ENCODE data around the gene TACC2. TPM values are rescaled to one million over a fixed set of nuclear protein-coding genes. Genes with fewer than 3 reads are reported as not detected.

The TACC2 gene
- total and polyA plus RNA-seq, 9 of the 15 experiments (the other 6 are each of a cell fraction or from before 2014, with no cell fraction given): under 0.01 to 0.35 (median 0.03) TPM; not detected in 6

DNA sequence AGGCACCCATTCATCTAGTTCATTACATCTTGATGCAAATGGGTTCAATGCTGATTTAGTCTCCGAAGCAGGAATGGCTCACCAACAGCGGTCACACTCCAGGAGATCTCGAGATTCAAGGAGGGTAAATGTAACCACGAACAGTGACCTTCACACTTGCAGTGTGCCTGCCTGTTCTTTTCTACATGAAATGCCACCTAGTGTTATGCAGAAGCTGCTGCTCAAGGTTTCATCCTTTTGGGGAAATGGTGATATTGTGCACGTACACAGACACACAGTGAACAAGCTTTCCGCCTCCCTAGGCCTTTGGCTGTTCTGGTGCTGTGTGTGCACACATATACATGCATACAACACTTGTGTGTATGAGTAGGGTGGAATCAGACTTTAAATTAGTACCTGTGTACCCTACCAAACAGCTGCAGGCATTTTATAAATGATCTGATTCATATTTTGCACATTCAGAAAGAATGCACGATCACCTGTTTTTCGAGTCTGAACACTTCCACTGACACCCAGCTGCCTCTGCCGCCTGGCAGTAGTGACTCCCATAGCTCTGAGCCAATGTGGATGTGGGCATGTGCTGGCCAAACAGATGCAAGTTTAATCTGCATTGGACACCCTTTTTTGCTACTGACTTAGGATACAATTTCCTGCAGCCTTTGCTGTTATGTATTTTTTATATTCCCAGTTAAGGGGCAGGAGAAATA, 100.5 kb downstream of the TACC2 start:
- H3K27me3 ChIP-seq (ENCODE audit: control insufficient read depth in 2 of 2, insufficient read depth in 2 of 2, low read length in 2 of 2): peaks cover 0 to 31% of the 10 kb centered on the region in 2 experiments; a peak in 3 of 5 replicates
- no peak overlapping the region for H3K4me3 ChIP-seq
- no peak overlapping the region for H3K27ac ChIP-seq (ENCODE audit: extremely low read depth, low read depth, low read length)
- no peak overlapping the region for H3K4me2 ChIP-seq (ENCODE audit: insufficient read depth, low read length)
- ATAC-seq: no peak; the same call in 2 of the 3 replicates
- no peaks in the 10 kb centered on the region for H3K36me3 ChIP-seq (ENCODE audit: control insufficient read depth, insufficient read depth, low read length)
- WGBS (ENCODE audit: insufficient coverage, low coverage, missing lambda C conversion rate): under 1% methylated on average over 9 of the region's 9 CpGs
- H3K4me1 ChIP-seq (replicated peaks in 1 of 2; ENCODE audit: control insufficient read depth in 2 of 2, insufficient read depth in 2 of 2, low read length in 2 of 2): no peaks in the 10 kb centered on the region
- no peak overlapping the region for H2AFZ ChIP-seq (ENCODE audit: low read depth, low read length)
- no peaks in the 10 kb centered on the region for H3K79me2 ChIP-seq (ENCODE audit: control insufficient read depth, insufficient read depth, low read length)
- H3K9ac ChIP-seq (ENCODE audit: insufficient read depth in 1 of 2, low read depth in 2 of 2, low read length in 2 of 2): no peak overlapping the region
- in situ Hi-C loops (cut with MboI): no loop called here
- ChIA-PET POLR2A (no interaction called here), CTCF (ENCODE audit: low intra/inter-chr PET ratio) (no interaction called here)
- DNase-seq (ENCODE audit: extremely low read depth in 1 of 4, low spot score in 3 of 4): peak in 1 of 4 experiments; percentile 4
- peak in 1 of 2 experiments; percentile 23; a peak in 1 of 4 replicates for TF ChIP-seq RAD21 (CRISPR knock-in tag; conservative IDR thresholded peaks at IDR 0.05 in 1 of 2, IDR thresholded peaks at IDR 0.05 in 1 of 2)
- TF ChIP-seq IFI16 (CRISPR knock-in tag; IDR thresholded peaks at IDR 0.05): no peak
- no peak for FAIRE-seq
- BruUV-seq (replicated peaks): no TSS peak
- intact Hi-C loops (cut with micrococcal nuclease): loop anchor here (1.0 kb wide), 1 partner anchor 35 kb away; no protein-coding TSS in a partner anchor
- H3K9me1 ChIP-seq (ENCODE audit: control insufficient read depth, insufficient read depth, low read length): no peaks in the 10 kb centered on the region
- H3K9me3 ChIP-seq (replicated peaks; ENCODE audit: control insufficient read depth, insufficient read depth, low read depth, low read length): no peaks in the 10 kb centered on the region
- no peaks in the 10 kb centered on the region; the same call in 1 of the 2 replicates for H4K20me1 ChIP-seq (replicated peaks; ENCODE audit: control insufficient read depth, insufficient read depth, low read length)

DNA sequence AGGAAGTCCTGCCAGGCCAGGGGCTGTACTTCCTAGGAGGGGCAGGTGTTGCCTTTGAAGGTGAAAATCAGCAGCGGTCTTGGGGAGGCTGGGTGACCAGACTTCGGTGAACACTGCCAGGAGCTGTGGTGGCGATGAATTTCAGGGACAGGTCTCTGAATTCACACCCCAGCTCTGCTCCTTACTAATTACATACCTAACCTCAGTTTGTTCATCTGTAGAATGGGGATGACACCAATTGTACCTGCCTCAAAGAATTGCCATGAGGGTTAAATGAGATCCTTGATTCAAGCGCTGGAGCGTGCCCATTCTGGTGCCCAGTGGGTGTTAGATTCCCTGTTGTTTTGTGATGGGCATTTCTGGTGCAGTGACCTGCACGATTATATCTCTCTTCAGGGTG, 102.8 kb downstream of the TACC2 start:
- Histone ChIP-seq H3K27ac (ENCODE audit: extremely low read depth, low read depth, low read length) (no peak overlapping the region), H3K9ac (ENCODE audit: insufficient read depth in 1 of 2, low read depth in 2 of 2, low read length in 2 of 2) (no peak overlapping the region), H3K4me2 (ENCODE audit: insufficient read depth, low read length) (no peak overlapping the region), H3K9me3 (replicated peaks; ENCODE audit: control insufficient read depth, insufficient read depth, low read depth, low read length) (no peaks in the 10 kb centered on the region), H3K36me3 (ENCODE audit: control insufficient read depth, insufficient read depth, low read length) (no peaks in the 10 kb centered on the region), H3K79me2 (ENCODE audit: control insufficient read depth, insufficient read depth, low read length) (no peaks in the 10 kb centered on the region), H3K9me1 (ENCODE audit: control insufficient read depth, insufficient read depth, low read length) (no peaks in the 10 kb centered on the region), H3K4me3 (no peak overlapping the region), H3K4me1 (replicated peaks in 1 of 2; ENCODE audit: control insufficient read depth in 2 of 2, insufficient read depth in 2 of 2, low read length in 2 of 2) (no peaks in the 10 kb centered on the region), H2AFZ (ENCODE audit: low read depth, low read length) (no peak overlapping the region), H3K27me3 (ENCODE audit: control insufficient read depth in 2 of 2, insufficient read depth in 2 of 2, low read length in 2 of 2) (peaks cover 0 to 39% of the 10 kb centered on the region in 2 experiments; a peak in 3 of 5 replicates), H4K20me1 (replicated peaks; ENCODE audit: control insufficient read depth, insufficient read depth, low read length) (no peaks in the 10 kb centered on the region; the same call in 1 of the 2 replicates)
- BruUV-seq (replicated peaks): no TSS peak
- intact Hi-C loops (cut with micrococcal nuclease): no loop called here
- in situ Hi-C loops (cut with MboI): no loop called here
- TF ChIP-seq CC2D1A (IDR thresholded peaks at IDR 0.05): no peak
- peak; percentile 59 for TF ChIP-seq RBM25 (IDR thresholded peaks at IDR 0.05; ENCODE audit: low read depth, low read length, severe bottlenecking)
- no peak for TF ChIP-seq SRF (CRISPR knock-in tag; IDR thresholded peaks at IDR 0.05)
- 0 out of 2 replicates have a peak, but pooled peaks have one; percentile 15 for TF ChIP-seq BCOR (IDR thresholded peaks at IDR 0.05)
- ChIA-PET POLR2A (no interaction called here), CTCF (ENCODE audit: low intra/inter-chr PET ratio) (no interaction called here)
- ATAC-seq: no peak
- WGBS (ENCODE audit: insufficient coverage, low coverage, missing lambda C conversion rate): 2% methylated on average over 6 of the region's 6 CpGs
- no peak for FAIRE-seq
- DNase-seq (ENCODE audit: extremely low read depth in 1 of 4, low spot score in 3 of 4): no peak
